SK-N-SH (cell line): ENCODE results near the gene NPRL2. TPM values are rescaled to one million over a fixed set of nuclear protein-coding genes. Genes with fewer than 3 reads are reported as not detected.
A peak's percentile ranks its signal among the peaks of the same experiment; 100 is the strongest.

Experiments
- CTCF ChIA-PET: fragments of 300-600, 350-600 bp; formaldehyde crosslinking; extraction: SDS; loops from one replicate; lab custom pipeline; 2021; lab: Yijun Ruan, JAX
- POLR2A ChIA-PET: fragments of 350-600 bp; sonication (Branson Sonifier 250); formaldehyde crosslinking; extraction: SDS; loops from one replicate; lab custom pipeline; 2020; ENCODE audit warnings: antibody characterized with exemption, inconsistent platforms; lab: Yijun Ruan, JAX
- DNase-seq: peaks from one replicate; pipeline ENCODE4 v3.0.0; 2012
- H2AFZ ChIP-seq: fragments of 200-600 bp; sonication (generic); 2 replicates; pipeline ENCODE4 v1.8.1; 2016; ENCODE audit warnings: antibody characterized with exemption, mild to moderate bottlenecking, low read depth
- H3F3A ChIP-seq: fragments of 200-600 bp; sonication (generic); replicated peaks from 2 replicates; pipeline ENCODE3; 2016; ENCODE audit warnings: antibody characterized with exemption, mild to moderate bottlenecking; ENCODE audit not compliant: insufficient read depth
- H3K27ac ChIP-seq, 2 experiments: fragments of 200-500 bp in 1 of 2; fragments of 200-600 bp in 1 of 2; sonication (Bioruptor generic) in 1 of 2; sonication (generic), shearing (Covaris generic) in 1 of 2; 2 replicates each; pipeline versions ENCODE4 v1.5.1 to v1.6.1; 2014 to 2016; ENCODE audit warnings: low read depth in 2 of 2, inconsistent platforms in 1 of 2, low read length in 1 of 2, mild to moderate bottlenecking in 1 of 2, mixed read lengths in 1 of 2
- H3K27me3 ChIP-seq: fragments of 200-600 bp; sonication (generic), shearing (Covaris generic); 2 replicates; pipeline ENCODE4 v1.6.1; 2016; ENCODE audit warnings: mixed run types; ENCODE audit not compliant: insufficient read depth
- H3K36me3 ChIP-seq, 2 experiments: fragments of 200-500 bp in 1 of 2; fragments of 200-600 bp in 1 of 2; sonication (Bioruptor generic) in 1 of 2; sonication (generic) in 1 of 2; replicated peaks in 1 of 2; 2 replicates each; pipeline versions ENCODE3 to v1.5.1; 2014 to 2016; ENCODE audit warnings: low read length in 1 of 2, mild to moderate bottlenecking in 1 of 2; ENCODE audit not compliant: insufficient read depth in 2 of 2, control insufficient read depth in 1 of 2
- H3K4me1 ChIP-seq, 2 experiments: fragments of 200-500 bp in 1 of 2; fragments of 200-600 bp in 1 of 2; sonication (Bioruptor generic) in 1 of 2; sonication (generic), shearing (Covaris generic) in 1 of 2; 2 replicates each; pipeline versions ENCODE4 v1.5.1 to v1.6.1; 2014 to 2016; ENCODE audit warnings: low read depth in 1 of 2, low read length in 1 of 2, mixed run types in 1 of 2; ENCODE audit not compliant: insufficient read depth in 2 of 2, control insufficient read depth in 1 of 2
- H3K4me2 ChIP-seq: fragments of 200-600 bp; sonication (generic), shearing (Covaris generic); 2 replicates; pipeline ENCODE4 v1.6.1; 2017; ENCODE audit warnings: mixed run types
- H3K4me3 ChIP-seq, 2 experiments: fragments of 200-500 bp in 1 of 2; fragments of 200-600 bp in 1 of 2; sonication (Bioruptor generic) in 1 of 2; sonication (generic), shearing (Covaris generic) in 1 of 2; 2 replicates each; pipeline versions ENCODE4 v1.5.1 to v1.8.1; 2014 to 2016; ENCODE audit warnings: low read depth in 2 of 2, inconsistent platforms in 1 of 2, low read length in 1 of 2, mild to moderate bottlenecking in 1 of 2, mixed read lengths in 1 of 2, moderate library complexity in 1 of 2
- H3K79me2 ChIP-seq: fragments of 200-600 bp; sonication (generic); 2 replicates; pipeline ENCODE4 v1.8.1; 2017; ENCODE audit warnings: mild to moderate bottlenecking; ENCODE audit not compliant: insufficient read depth
- H3K9ac ChIP-seq: fragments of 200-600 bp; sonication (generic); 2 replicates; pipeline ENCODE4 v1.6.1; 2017; ENCODE audit warnings: mixed run types
- H3K9me2 ChIP-seq: fragments of 200-600 bp; sonication (generic); 2 replicates; pipeline ENCODE4 v1.6.1; 2017; ENCODE audit warnings: mixed run types
- H3K9me3 ChIP-seq: fragments of 200-600 bp; sonication (generic); 2 replicates; pipeline ENCODE4 v1.6.1; 2017; ENCODE audit warnings: mixed run types, mild to moderate bottlenecking, moderate library complexity
- H4K20me1 ChIP-seq: fragments of 200-600 bp; sonication (generic); 2 replicates; pipeline ENCODE4 v1.6.1; 2017; ENCODE audit warnings: mild to moderate bottlenecking, mixed run types; ENCODE audit not compliant: insufficient read depth
- CHD2 ChIP-seq: fragments of 150-350 bp; IDR thresholded peaks from 2 replicates; pipeline ENCODE4 v1.6.1; 2018; ENCODE audit warnings: low read length; ENCODE audit not compliant: partially characterized antibody
- EZH2phosphoT487 ChIP-seq: fragments of 200-600 bp; sonication (generic); IDR thresholded peaks from 2 replicates; pipeline ENCODE4 v1.6.1; 2017; ENCODE audit warnings: low read depth, mixed run types, mild to moderate bottlenecking, antibody characterized with exemption, moderate library complexity, borderline replicate concordance
- FOXJ3 ChIP-seq: sonication (generic); formaldehyde crosslinking; IDR thresholded peaks from 2 replicates; pipeline ENCODE4 v1.5.1; 2020; ENCODE audit warnings: mild to moderate bottlenecking, missing genetic modification reagents
- RAD21 ChIP-seq: IDR thresholded peaks from 2 replicates; pipeline ENCODE4 v1.6.1; 2012; ENCODE audit warnings: mild to moderate bottlenecking, low read length
- SMC3 ChIP-seq: IDR thresholded peaks from 2 replicates; pipeline ENCODE4 v1.6.1; 2012; ENCODE audit warnings: low read depth, low read length, improper control_type of control experiment
- YY1 ChIP-seq: IDR thresholded peaks from 2 replicates; pipeline ENCODE4 v1.4.0; 2012; ENCODE audit warnings: low read depth, mild to moderate bottlenecking
- WGBS: methylation state at CpG from one replicate; pipeline ENCODE4 v1.1.6; 2017; ENCODE audit warnings: low lambda C conversion rate; 5-methylcytosine and 5-hydroxymethylcytosine counted together
- polyA plus RNA-seq, 3 experiments: library from polyadenylated mRNA; depleted of rRNA; stranded (reverse); fragments of >200 nt; gene quantifications; 2 replicates each; pipeline ENCODE4 v1.2.3, GENCODE V29; 2012
- TF ChIP-seq, protein P1 (sequence below): fragments of 200-600 bp; sonication (generic); IDR thresholded peaks from 2 replicates; pipeline ENCODE4 v1.6.1; 2017; ENCODE audit warnings: antibody characterized with exemption, mild to moderate bottlenecking, moderate library complexity
- TF ChIP-seq, protein P2 (sequence below): IDR thresholded peaks from 2 replicates; pipeline ENCODE4 v1.4.0; 2012; ENCODE audit warnings: low read depth

Gene NPRL2
- polyA plus RNA-seq, 1 of the 3 experiments (the other 2 are of a cell fraction), result 43.6 TPM

DNA sequence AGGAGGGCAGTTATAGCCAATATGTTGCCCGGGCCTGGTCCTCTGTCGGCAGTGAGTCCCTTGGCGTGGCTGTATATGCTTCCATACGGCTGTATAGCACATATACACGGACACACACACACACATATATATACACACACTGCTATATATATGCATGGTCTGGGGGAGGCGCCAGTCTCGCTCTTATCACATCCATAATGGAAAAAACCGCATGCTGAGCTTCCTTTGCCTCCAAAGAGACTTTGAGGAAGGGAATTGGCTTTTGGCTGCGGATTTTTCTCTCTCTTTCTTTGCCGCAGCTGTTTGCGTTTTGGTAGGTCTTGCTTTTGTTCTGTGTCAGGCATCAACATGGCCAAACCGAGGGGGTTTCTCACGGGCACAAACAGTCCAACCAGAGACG lies 20.0 kb upstream of the NPRL2 start:
- 58% methylated on average over 14 of the region's 14 CpGs for WGBS
- H4K20me1 ChIP-seq, result no peaks in the 10 kb centered on the region
- ChIA-PET POLR2A (interaction anchor here (1.1 to 4.6 kb wide), 6 partner anchors 10 to 22 kb away, joined by 3 to 28 read pairs (median 8); partner anchors contain the start of genes CYB561D2 and NPRL2), CTCF (interaction anchor here (0.6 to 5.8 kb wide), 33 partner anchors 9 to 246 kb away, joined by 3 to 70 read pairs (median 4); partner anchors contain the start of genes HYAL3, MAPKAPK3, NAA80 and TUSC2)
- no peaks in the 10 kb centered on the region for H3K27me3 ChIP-seq
- peaks cover 0 to 78% of the 10 kb centered on the region in 2 experiments; a peak in 2 of 4 replicates for H3K4me1 ChIP-seq
- DNase-seq, result peak; percentile 78
- H3F3A ChIP-seq, result no peaks in the 10 kb centered on the region
- TF ChIP-seq RAD21, result peak; percentile 72
- TF ChIP-seq YY1, result no peak
- no peak for TF ChIP-seq EZH2phosphoT487
- TF ChIP-seq SMC3, result peak; percentile 46
- TF ChIP-seq, protein P1, sequence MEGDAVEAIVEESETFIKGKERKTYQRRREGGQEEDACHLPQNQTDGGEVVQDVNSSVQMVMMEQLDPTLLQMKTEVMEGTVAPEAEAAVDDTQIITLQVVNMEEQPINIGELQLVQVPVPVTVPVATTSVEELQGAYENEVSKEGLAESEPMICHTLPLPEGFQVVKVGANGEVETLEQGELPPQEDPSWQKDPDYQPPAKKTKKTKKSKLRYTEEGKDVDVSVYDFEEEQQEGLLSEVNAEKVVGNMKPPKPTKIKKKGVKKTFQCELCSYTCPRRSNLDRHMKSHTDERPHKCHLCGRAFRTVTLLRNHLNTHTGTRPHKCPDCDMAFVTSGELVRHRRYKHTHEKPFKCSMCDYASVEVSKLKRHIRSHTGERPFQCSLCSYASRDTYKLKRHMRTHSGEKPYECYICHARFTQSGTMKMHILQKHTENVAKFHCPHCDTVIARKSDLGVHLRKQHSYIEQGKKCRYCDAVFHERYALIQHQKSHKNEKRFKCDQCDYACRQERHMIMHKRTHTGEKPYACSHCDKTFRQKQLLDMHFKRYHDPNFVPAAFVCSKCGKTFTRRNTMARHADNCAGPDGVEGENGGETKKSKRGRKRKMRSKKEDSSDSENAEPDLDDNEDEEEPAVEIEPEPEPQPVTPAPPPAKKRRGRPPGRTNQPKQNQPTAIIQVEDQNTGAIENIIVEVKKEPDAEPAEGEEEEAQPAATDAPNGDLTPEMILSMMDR, result peak; percentile 31
- no peak overlapping the region for H3K4me3 ChIP-seq
- H3K36me3 ChIP-seq, result no peaks in the 10 kb centered on the region
- no peaks in the 10 kb centered on the region for H3K9me2 ChIP-seq
- no peaks in the 10 kb centered on the region for H3K79me2 ChIP-seq
- H3K27ac ChIP-seq, result peak overlapping the region in 1 of 2 experiments; percentile 56; a peak in 2 of 4 replicates
- H2AFZ ChIP-seq, result no peak overlapping the region
- H3K9me3 ChIP-seq, result no peaks in the 10 kb centered on the region
- no peak overlapping the region for H3K4me2 ChIP-seq
- H3K9ac ChIP-seq, result no peak overlapping the region

DNA sequence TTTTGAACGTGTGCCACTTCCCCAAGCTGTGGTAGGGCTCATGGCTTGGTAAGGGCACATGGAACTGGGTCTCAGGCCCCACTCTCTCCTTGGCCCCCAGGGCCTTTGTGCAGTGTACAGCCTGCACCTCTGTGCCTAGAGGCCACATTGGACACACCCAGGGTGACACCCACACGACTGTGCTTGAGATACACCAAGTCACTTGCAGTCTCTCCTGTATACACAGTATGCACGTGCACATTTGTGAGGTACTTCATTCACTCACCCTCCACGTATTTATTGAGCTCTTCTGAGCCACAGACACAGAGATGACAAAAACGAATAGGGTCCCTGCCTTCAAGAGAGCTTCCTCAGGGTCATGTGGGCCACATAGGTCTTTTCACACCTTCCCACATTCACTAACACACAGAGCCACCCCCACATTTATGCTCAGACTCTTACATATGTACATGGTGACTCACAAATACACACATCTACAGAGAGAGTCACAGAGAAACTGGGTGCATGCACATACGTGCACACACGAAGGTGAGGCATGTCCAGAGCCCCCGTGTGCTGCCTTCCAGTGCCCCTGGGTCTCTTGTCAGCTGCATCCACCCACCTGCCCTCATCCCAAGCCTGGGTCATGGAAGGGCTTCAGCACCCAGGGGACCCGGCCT lies 18.6 kb upstream of the NPRL2 start:
- 56% methylated on average over 6 of the region's 9 CpGs for WGBS
- Histone ChIP-seq H3K27ac (peak overlapping the region in 1 of 2 experiments; percentile 56; a peak in 2 of 4 replicates), H3K4me2 (no peak overlapping the region), H3K79me2 (no peaks in the 10 kb centered on the region), H3K4me1 (peaks cover 0 to 64% of the 10 kb centered on the region in 2 experiments; a peak in 2 of 4 replicates), H4K20me1 (no peaks in the 10 kb centered on the region), H3K27me3 (no peaks in the 10 kb centered on the region), H3K36me3 (no peaks in the 10 kb centered on the region), H2AFZ (no peak overlapping the region), H3F3A (no peaks in the 10 kb centered on the region), H3K9me2 (no peaks in the 10 kb centered on the region), H3K9ac (no peak overlapping the region), H3K4me3 (no peak overlapping the region), H3K9me3 (no peaks in the 10 kb centered on the region)
- POLR2A ChIA-PET, result interaction anchor here (1.3 to 4.6 kb wide), 7 partner anchors 8 to 42 kb away, joined by 3 to 28 read pairs (median 7); partner anchors contain the start of genes CYB561D2, NPRL2 and TMEM115
- TF ChIP-seq, protein P2, sequence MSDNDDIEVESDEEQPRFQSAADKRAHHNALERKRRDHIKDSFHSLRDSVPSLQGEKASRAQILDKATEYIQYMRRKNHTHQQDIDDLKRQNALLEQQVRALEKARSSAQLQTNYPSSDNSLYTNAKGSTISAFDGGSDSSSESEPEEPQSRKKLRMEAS, result no peak
- no peak for TF ChIP-seq FOXJ3
- TF ChIP-seq CHD2, result no peak
- no peak for DNase-seq
- CTCF ChIA-PET, result interaction anchor here (0.7 to 5.8 kb wide), 13 partner anchors 8 to 173 kb away, joined by 3 to 70 read pairs (median 6); no protein-coding TSS in a partner anchor
